ENCODE results near the gene SKAP2. TPM values are rescaled to one million over a fixed set of nuclear protein-coding genes. Genes with fewer than 3 reads are reported as not detected.

Gene SKAP2
- polyA plus RNA-seq, 1 experiment, result 16.0 TPM

- POLR2A ChIA-PET, result no interaction called here
Measured at GRCh38 chr7:26619348-26619984, 244.9 kb downstream of the SKAP2 start.

GRCh38 chr7:26618898-26619297 is 245.5 kb downstream of the SKAP2 start:
- ChIA-PET CTCF (no interaction called here), POLR2A (no interaction called here)
- Histone ChIP-seq H3K4me3 (ENCODE audit: low read depth, low read length) (no peak overlapping the region), H3K9me3 (ENCODE audit: control insufficient read depth, insufficient read depth, low read length) (no peaks in the 10 kb centered on the region; the same call in 1 of the 2 replicates), H3K27me3 (ENCODE audit: control insufficient read depth, insufficient read depth, low read length) (peaks cover 2% of the 10 kb centered on the region), H3K27ac (ENCODE audit: low read depth, low read length) (no peak overlapping the region)
- DNase-seq (ENCODE audit: low read depth, low spot score), result no peak
- no peak for TF ChIP-seq CTCF (IDR thresholded peaks at IDR 0.05; ENCODE audit: low read depth, low read length)

More at GRCh38 chr7:26619348-26619984, 244.9 kb downstream of the SKAP2 start:
- no peak for TF ChIP-seq CTCF (IDR thresholded peaks at IDR 0.05; ENCODE audit: low read depth, low read length)
- CTCF ChIA-PET, result no interaction called here
- Histone ChIP-seq H3K27me3 (ENCODE audit: control insufficient read depth, insufficient read depth, low read length) (peaks cover 2% of the 10 kb centered on the region), H3K27ac (ENCODE audit: low read depth, low read length) (no peak overlapping the region), H3K4me3 (ENCODE audit: low read depth, low read length) (no peak overlapping the region), H3K9me3 (ENCODE audit: control insufficient read depth, insufficient read depth, low read length) (no peaks in the 10 kb centered on the region; the same call in 1 of the 2 replicates)
- no peak for DNase-seq (ENCODE audit: low read depth, low spot score)

- CTCF ChIA-PET, result no interaction called here
- H3K4me3 ChIP-seq (ENCODE audit: low read depth, low read length), result no peak overlapping the region
- TF ChIP-seq CTCF (IDR thresholded peaks at IDR 0.05; ENCODE audit: low read depth, low read length), result no peak
Measured at GRCh38 chr7:26618449-26618848, 245.9 kb downstream of the SKAP2 start.

More at GRCh38 chr7:26618449-26618848, 245.9 kb downstream of the SKAP2 start:
- Histone ChIP-seq H3K9me3 (ENCODE audit: control insufficient read depth, insufficient read depth, low read length) (no peaks in the 10 kb centered on the region; the same call in 1 of the 2 replicates), H3K27ac (ENCODE audit: low read depth, low read length) (no peak overlapping the region), H3K27me3 (ENCODE audit: control insufficient read depth, insufficient read depth, low read length) (peaks cover 2% of the 10 kb centered on the region)
- DNase-seq (ENCODE audit: low read depth, low spot score), result no peak
- POLR2A ChIA-PET, result no interaction called here

Other genes with a start within 250 kb of the SKAP2 start
- 2.6 and 2.9 TPM in 2 replicates for gene HOXA1, start 231.4 kb upstream of the SKAP2 start, polyA plus RNA-seq (2011; rRNA removed)
- gene HOXA2, start 238.1 kb upstream of the SKAP2 start, polyA plus RNA-seq (2011; rRNA removed), result 3.1 and 4.1 TPM in 2 replicates

Data from AG04450 (cell line).